ENCODE data around the gene MACROD2. TPM values are rescaled to one million over a fixed set of nuclear protein-coding genes. Genes with fewer than 3 reads are reported as not detected.

MACROD2 gene
- total RNA-seq, 4 donors from 2014 or later = 2.1 to 28.1 (median 12.6) TPM

DNA sequence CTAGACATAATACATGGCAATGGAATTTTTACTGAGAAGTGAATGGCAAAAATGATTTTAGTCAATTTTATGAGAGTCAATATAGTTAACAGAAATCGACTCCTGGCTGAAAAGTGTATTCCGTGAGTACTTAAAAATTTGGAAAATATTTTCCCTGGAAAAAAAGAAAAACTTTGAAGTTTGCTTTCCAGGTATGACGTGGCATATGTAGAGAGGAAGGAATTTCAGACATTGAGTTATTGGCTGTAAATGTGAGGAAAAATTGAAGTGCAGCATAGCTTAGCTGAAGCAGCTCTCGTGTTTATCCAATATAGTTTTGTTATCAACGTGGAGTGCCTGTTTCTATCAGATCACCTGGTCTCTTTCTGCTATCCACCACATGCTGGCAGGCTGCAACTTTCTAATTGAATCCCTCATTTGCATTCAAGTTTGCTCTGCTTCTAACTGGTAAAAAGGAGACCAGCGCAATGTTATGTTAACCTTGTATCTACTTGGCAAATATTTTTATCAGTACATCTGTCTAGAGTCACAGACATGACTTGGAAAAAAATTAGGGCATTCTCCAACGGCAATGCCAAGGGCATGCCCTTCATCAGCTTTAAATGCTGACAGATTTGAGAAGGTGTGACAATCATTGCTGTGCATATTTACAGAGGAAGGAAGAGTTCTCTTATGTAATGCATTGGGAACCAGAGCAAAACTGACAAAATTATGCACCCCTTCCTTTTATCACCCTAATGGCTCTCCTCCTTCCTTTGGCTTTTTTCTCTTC lies 1444.9 kb downstream of the MACROD2 start:
- H3K27me3 ChIP-seq = no peaks in the 10 kb centered on the region
- H3K4me3 ChIP-seq = no peak overlapping the region
- H3K36me3 ChIP-seq = no peaks in the 10 kb centered on the region
- no peak for TF ChIP-seq POLR2A (IDR thresholded peaks at IDR 0.05)
- TF ChIP-seq, protein P1, sequence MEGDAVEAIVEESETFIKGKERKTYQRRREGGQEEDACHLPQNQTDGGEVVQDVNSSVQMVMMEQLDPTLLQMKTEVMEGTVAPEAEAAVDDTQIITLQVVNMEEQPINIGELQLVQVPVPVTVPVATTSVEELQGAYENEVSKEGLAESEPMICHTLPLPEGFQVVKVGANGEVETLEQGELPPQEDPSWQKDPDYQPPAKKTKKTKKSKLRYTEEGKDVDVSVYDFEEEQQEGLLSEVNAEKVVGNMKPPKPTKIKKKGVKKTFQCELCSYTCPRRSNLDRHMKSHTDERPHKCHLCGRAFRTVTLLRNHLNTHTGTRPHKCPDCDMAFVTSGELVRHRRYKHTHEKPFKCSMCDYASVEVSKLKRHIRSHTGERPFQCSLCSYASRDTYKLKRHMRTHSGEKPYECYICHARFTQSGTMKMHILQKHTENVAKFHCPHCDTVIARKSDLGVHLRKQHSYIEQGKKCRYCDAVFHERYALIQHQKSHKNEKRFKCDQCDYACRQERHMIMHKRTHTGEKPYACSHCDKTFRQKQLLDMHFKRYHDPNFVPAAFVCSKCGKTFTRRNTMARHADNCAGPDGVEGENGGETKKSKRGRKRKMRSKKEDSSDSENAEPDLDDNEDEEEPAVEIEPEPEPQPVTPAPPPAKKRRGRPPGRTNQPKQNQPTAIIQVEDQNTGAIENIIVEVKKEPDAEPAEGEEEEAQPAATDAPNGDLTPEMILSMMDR (IDR thresholded peaks at IDR 0.05) = no peak
- no peak for DNase-seq
- no peak overlapping the region for H3K27ac ChIP-seq
- no peaks in the 10 kb centered on the region for H3K9me3 ChIP-seq
- intact Hi-C loops (cut with DNase I; ENCODE audit: low total_unique reads) = no loop called here
- no peaks in the 10 kb centered on the region for H3K4me1 ChIP-seq

DNA sequence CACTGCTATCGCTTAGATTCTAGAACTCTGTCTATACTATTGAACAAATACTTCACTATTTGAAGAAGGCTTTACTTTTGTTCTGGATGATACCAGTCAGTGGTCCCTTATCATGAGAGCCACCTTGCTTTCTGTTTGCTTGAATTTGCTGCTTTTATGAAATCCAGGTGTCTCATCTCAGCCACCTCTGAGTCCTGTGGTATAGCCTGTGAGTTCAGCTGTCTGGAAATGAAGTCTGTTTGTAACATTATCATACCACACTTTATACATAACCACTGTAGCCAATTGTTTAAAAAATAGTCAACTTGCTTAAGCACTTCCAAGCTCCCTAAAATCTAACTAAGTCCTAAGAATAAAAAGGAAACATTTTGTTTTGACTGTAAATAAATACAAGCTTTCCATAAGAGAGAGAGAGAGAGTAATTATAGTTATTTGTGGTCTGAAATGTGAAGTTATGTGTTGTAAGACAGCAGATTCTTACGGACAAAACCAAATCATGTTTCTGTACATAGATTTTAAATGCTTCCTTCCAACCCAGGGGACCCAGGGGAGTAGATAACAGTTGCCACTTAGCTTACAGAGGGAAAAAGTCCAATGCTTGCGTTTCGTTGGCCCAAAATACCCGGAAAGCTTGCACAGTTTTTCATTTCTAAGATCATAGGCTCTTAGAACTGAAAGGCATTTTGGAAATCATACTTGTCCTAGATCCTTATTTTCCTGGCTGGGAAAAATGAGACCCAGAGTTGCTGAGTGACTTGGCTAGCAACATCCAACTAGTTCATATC lies 1449.9 kb downstream of the MACROD2 start:
- intact Hi-C loops (cut with DNase I; ENCODE audit: low total_unique reads) = no loop called here
- Histone ChIP-seq H3K36me3 (no peaks in the 10 kb centered on the region), H3K4me3 (no peak overlapping the region), H3K9me3 (no peaks in the 10 kb centered on the region), H3K27ac (no peak overlapping the region), H3K27me3 (no peaks in the 10 kb centered on the region), H3K4me1 (no peaks in the 10 kb centered on the region)
- no peak for DNase-seq
- no peak for TF ChIP-seq POLR2A (IDR thresholded peaks at IDR 0.05)
- TF ChIP-seq, protein P1 (IDR thresholded peaks at IDR 0.05) = no peak

DNA sequence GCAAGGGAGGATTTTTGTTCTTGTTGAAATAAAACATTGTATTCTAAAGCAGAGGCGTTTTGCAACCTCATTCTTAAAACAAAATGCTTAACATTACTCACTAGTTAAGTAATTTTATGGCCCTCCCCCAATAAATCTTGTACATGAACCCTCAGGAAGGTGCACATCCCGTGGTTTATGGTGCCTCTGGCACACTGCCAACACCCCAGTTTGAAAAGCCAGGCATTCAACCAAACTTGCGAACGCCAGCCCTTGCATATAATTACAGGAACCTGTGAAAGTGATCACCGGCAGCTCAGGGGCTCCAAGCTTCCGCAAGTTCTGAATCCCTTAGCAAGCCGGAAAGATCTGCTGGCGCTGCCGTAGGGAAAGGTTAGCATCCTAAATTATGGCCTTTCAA lies 1451.1 kb downstream of the MACROD2 start:
- intact Hi-C loops (cut with DNase I; ENCODE audit: low total_unique reads) = no loop called here
- H3K4me3 ChIP-seq = no peak overlapping the region
- no peaks in the 10 kb centered on the region for H3K4me1 ChIP-seq
- peak overlapping the region in 1 of 2 donors; percentile 14 for H3K27ac ChIP-seq
- TF ChIP-seq, protein P1 (IDR thresholded peaks at IDR 0.05) = no peak
- TF ChIP-seq POLR2A (IDR thresholded peaks at IDR 0.05) = no peak
- peak; percentile 21 to 57 for DNase-seq
- H3K27me3 ChIP-seq = no peaks in the 10 kb centered on the region
- H3K36me3 ChIP-seq = no peaks in the 10 kb centered on the region
- H3K9me3 ChIP-seq = no peaks in the 10 kb centered on the region

DNA sequence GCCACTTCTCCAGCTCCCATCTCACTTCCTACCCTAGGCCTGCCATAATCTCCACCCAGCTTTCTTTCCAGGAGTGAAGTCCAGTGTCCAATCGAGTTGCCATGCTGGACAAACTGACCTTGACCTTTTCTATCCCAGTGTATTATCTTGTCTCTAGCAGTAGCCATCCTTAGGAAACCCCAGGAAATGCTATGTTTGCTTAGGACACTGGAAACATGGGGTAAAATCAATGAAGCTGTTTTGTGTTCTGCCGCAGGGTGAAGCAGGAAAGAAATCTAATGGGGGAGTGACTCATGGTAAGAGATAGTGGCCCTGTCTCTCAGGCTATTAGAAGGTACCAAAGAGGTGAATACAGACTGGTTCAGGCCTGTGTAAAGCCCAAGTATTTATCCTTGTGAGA lies 1452.2 kb downstream of the MACROD2 start:
- H3K9me3 ChIP-seq = no peaks in the 10 kb centered on the region
- H3K36me3 ChIP-seq = no peaks in the 10 kb centered on the region
- no peak for TF ChIP-seq POLR2A (IDR thresholded peaks at IDR 0.05)
- TF ChIP-seq, protein P1 (IDR thresholded peaks at IDR 0.05) = no peak
- no peak for DNase-seq
- intact Hi-C loops (cut with DNase I; ENCODE audit: low total_unique reads) = no loop called here
- no peak overlapping the region for H3K27ac ChIP-seq
- no peaks in the 10 kb centered on the region for H3K27me3 ChIP-seq
- H3K4me3 ChIP-seq = no peak overlapping the region
- no peaks in the 10 kb centered on the region for H3K4me1 ChIP-seq

DNA sequence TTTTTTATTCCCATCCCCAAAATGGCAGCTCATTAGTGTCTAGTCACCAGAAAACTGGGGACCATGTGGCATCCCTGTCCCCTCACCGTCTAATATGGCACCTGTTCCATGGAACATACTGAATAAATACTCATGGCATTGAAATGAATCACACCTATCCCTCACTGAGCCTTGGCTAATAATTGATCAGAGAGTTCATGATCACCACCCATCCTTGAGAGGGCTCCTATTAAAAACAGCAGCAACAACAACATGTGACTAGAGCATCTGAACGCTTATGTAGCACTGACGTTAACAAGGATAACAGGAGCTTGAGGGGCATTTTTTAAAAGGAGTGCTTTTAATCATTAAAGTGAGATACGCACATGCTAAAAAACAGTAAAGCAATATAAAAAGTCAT lies 1453.7 kb downstream of the MACROD2 start:
- intact Hi-C loops (cut with DNase I; ENCODE audit: low total_unique reads) = no loop called here
- Histone ChIP-seq H3K4me3 (no peak overlapping the region), H3K27ac (no peak overlapping the region), H3K36me3 (no peaks in the 10 kb centered on the region), H3K9me3 (no peaks in the 10 kb centered on the region), H3K27me3 (no peaks in the 10 kb centered on the region), H3K4me1 (no peaks in the 10 kb centered on the region)
- DNase-seq = no peak
- TF ChIP-seq, protein P1 (IDR thresholded peaks at IDR 0.05) = no peak
- TF ChIP-seq POLR2A (IDR thresholded peaks at IDR 0.05) = no peak

All from uterus (tissue), 4 donors.